Stimulated activated CD4-positive, alpha-beta T cell treated with anti-CD3 and anti-CD28 coated beads, Interleukin-2, amount 100 ng/mL, for 4 hours (primary cell): ENCODE results near the gene HRH2.

Experiments
- DNase-seq: peaks from one replicate; pipeline ENCODE4 v3.0.0-alpha.2; 2020; ENCODE audit warnings: low read depth

HRH2 gene

DNA sequence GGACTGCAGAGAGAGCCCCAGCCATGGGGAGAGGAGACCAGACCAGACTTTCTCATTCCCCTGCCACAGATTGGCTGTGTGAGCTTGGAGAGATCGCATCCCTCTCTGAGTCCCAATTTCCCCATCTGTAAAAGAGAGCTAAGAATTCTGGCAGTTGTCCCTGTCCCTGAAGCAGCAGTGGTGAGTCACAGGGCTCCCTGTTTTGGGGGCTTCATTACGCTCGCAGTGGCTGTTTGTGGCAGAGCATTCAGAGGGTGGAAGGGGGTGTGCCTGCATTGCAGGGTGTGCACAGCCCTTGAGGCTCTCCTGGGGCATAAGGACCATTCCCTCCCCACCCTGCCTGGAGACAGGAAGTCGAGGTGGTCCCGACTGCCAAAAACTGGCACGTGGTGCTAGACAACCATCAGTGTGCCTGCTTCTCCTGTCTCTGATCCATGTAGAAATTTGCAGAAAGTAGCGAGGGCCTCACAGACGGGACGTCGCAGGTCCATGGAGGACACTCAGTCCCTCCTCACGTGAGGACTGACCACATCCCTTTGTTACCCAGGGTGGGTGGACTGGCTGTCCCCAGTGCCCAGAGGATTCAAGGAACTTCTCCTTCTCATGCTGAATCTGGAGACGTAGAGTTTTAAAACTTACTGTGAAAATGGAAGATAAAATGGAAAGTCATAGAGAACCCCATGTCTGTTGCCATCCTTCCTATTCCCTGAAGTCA lies 35.3 kb downstream of the HRH2 start:
- no peak for DNase-seq

DNA sequence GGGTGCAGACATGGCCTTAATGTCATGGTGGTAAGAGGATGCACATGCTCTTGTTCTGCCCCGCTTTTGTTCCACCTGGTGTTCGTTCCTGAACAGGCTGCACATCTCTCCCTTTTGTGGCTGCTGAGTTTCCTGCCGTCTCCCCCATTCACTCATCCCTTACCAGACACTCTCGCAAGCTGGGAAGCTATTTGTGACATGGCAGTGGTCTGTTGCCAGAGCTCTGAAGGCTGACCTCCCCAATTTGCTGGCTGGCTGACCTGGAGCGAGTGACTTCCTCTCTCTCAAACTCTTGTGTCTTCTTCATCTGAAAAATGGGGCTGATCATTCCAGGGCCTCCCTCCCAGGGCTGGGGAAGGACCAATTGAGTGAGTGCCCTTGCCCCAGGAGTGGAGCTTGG lies 35.9 kb downstream of the HRH2 start:
- DNase-seq, result no peak

DNA sequence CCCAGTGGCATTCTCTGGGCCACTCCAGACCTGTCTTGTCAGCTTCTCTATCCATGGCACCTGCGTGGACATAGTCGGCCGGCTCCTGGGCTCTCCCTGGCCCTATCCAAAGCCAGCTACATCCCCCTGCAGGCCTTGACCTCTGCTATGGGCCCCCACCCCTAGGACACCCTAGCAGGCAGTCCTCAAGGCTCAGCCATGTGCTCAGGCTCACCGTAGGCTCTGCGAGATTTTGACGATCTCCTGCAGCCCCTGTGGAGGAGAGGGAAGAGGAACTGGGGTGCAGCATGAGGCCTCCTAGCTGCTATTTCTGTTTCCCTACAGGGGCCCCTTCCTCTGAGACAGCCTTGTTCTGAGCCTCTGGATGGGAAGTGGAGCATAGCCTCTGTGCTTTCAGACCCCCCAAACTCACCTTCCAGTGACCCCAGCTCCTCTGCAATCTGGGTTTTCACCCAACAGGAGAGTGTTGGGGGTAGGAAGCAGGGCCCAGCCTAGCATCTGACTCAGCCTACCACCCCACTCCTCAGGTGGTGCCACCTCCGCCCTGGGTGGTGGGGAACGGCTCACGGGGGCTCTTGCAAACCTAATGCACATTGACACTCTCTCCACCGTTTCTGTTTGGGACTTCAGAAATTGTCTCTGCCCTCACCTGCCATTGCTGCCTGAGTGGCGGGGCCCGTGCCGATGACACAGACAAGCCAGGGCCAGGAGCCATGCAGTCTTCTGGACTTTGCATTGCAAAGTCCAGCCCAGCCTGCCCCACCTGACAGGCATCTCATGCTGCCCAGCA lies 36.7 kb downstream of the HRH2 start:
- no peak for DNase-seq

DNA sequence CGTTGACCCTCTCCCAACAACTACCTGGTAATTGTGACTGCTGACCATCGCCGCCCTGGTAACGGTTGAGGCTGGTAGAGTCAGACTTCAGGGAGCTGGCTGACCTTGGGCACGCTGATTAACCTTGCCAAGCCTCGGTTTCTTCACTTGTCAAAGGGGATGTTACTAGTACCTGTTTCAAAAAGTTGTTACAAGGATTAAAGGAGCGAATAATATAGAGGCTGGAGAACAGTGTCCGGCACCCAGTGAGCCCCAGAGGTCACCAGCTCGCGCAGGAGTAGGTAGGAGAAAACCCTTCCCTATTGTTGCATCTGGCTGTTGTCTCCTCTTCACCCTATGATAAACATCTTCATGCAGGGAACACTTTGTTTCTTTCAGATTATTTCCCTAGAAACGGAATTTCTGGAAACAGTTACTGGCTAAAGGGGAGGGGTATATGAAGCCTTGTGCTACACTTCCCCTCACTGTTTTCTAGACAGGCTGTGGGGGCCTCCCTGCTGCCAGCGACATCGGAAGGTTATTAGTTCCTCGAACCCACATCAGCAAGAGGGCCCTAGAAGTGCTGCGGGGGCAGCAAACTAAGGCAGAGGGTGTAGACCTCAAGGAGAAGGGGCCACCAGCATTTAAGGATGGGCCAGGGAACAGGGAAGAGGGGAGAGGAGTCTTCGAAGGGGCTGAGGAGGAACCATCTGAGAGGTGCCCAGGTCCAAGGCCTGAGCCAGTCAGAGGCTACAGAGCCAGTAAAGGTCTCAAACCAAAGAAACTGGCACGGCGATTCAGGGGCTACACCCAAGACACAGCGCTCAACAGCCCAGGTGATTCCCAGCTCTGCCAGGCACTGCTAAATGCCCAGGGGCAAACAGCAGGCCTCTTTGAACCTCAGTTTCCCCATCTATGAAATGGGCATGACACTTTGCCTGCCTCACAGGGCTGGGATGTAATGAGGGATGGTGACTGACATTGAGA lies 37.6 kb downstream of the HRH2 start:
- no peak for DNase-seq

DNA sequence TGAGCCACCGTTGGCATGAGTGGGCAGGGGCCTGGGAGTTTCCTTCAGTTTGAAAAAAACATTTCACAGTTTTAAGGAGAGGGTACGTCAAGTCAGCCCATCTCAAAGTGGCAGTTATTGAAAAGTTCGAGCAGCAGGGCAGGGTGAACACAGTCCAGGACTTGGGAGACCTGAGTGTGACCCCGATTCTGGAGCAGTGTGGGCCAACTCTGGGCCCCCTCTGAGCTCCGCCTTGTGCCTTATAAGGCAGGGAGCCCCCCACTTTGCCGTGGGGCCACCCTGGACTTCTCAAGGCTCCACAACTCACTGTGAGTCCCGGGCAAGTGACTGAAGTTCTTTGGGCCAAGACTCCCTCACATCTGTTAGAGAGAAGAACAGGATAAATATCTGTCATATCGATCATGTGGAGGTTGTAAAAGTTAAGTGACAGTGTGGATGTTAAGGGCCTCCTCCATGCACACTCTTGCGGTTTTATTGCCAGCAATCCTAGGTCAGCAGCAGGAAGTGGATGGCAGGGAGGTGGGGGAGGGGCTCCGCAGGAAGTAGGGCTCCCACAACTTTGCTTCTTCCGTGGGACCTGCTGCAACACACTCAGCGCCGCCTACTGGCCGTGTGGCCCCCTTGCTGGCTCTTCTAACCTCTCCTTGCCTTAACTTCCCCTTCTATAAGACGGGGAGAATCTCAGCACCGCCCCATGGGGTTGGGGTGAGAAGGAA lies 38.4 kb downstream of the HRH2 start:
- DNase-seq, result peak; percentile 69

DNA sequence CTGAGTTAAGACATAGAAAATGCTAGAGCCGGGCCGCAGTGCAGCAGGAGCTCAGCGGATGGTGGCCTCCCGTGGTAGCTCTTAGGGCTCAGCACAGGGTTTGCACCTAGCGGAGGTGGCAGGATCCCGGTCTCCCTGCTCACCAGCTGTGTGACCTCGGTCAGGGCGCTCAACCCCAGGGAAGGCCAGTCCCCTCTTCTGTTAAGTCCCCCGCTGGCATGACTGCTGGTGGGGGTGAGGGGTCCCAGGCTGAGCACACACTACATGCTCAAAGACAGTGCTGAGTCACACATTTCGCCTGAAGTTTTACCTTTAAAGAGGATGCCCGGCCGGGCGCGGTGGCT lies 39.0 kb downstream of the HRH2 start:
- no peak for DNase-seq

DNA sequence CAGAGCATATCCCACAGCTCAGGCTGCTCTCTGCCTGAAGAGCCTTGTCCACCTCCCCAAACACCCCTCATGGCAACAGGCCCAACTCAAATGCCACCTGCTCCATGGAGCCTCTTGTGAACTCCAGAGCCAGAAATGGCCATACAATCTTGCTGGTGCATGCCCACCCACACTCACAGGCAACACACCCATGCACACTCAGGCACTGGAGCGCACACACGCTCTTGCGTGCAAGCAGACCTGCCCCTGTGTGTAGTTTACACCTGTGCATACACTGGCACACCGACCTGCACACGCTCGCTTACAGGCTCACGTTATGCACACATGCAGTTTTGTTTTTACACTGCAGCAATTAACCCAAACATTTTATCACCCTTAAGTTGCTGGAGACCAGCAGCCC lies 40.0 kb downstream of the HRH2 start:
- DNase-seq, result no peak

DNA sequence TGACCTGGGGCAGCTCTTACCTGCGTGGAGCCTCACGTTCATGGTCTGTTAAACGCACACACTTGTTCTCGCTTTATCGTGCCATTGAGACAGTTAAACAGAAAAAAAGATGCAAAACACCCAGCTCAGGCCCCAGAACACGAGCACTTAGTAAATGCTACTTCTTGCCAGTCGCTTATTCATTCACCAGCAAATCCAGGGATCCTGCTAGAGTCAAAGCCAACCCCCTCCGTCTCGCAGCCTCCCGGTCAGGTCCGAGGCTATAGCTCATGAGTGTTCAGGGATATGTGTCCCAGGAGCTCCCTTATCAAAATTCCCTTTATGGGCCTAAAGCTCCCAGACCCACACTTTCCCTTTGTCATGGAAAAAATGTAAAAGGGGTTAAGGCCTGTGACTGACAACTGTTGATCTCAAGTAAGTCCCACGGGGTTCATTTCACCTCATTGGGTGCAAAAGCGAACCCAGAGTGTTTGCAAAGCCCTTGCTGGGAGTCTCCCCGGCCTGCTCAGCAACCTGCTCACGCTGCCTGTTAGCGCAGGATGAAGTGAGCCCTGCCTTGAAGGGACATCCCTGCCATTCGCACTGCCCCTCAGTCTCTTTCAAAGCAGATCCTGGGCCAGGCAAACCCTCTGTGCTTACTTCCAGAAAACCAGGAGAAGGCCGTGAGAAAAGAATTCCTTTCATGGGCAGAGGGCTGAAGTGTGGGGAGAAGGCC lies 40.7 kb downstream of the HRH2 start:
- no peak for DNase-seq

DNA sequence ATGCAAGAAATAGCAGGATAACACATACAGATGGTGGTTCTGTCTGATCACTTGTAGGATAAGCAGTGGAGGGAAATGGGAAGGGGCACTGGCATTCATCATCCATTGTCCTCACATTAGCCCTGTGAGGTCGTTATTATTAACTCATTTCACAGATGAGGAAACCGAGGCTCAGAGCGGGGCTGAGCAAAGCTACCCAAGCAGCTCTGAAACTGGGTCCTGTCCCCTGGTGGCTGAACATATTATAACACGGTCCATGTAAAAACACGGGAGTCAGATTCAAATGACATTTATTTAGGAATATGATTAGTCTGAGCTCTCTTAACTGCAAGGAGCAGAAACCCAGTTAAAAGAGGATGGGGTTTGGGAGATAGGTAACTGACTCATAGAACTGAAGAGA lies 43.1 kb downstream of the HRH2 start:
- DNase-seq, result no peak

DNA sequence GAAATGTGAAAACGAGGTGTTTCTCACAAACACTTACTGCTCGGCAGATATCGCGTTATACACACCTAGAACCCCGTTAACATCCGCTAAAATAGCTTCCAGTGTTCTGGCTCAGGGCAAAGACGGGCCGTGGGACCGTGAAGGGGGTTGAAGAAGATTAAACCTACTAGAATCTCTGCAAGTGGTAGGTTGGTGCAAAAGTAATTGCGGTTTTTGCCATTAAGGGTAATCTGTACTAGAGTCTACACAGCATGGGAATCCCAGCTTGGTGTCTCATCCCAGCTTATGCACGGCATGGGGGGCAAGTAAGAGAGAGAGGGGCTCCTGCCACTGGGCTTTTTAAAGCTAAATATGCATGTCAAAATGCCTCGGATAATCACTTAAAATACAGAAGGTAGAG lies 43.9 kb downstream of the HRH2 start:
- DNase-seq, result no peak

DNA sequence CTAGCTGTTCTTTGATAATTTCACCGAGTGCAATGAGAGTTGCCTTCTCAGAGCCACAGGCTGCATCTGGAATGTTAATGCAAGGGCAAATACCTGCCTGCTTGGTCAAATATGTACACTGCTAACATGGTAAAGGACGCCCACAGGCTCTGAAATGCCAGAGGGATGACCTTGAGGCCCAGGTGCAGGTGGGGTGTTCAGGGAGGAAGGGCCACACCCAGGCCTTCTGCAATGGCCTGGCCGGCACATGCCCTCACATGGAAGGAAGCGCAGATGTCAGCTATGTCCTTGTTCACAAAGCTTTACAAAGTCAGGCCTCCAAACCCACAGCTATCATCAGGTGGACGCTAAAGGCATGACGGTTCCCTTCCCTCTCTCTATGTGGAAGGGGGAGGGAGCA lies 48.6 kb downstream of the HRH2 start:
- DNase-seq, result no peak

DNA sequence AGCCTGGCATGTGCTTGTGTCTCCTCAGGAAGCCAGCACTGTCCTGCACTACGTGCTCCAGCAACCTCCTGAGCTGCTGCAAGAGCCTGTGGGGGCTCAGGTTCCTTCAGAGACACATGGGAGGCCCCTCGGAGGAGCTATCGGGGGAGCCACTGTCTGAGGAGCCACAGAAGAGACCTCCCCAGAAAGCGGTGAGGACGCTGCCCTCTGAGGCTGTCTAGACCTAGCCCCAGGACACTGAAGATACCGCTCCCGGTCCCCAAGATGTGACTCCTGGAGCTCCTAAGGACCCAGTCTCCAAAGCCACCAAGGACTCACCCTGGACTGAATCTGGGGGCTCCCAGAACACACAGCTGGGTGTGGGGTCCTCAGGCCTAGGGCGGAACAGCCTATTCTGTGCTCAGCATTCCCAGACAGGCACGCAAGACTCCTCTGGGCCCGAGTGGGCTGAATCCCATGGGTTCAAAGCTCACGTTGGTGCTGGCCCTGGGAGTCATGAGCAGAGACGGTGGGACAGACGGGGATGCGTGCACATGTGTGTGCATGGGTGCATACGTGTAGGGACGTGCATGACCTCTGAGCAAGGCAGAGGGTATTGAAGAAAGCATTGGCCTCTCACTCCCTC lies 50.0 kb downstream of the HRH2 start:
- no peak for DNase-seq

DNA sequence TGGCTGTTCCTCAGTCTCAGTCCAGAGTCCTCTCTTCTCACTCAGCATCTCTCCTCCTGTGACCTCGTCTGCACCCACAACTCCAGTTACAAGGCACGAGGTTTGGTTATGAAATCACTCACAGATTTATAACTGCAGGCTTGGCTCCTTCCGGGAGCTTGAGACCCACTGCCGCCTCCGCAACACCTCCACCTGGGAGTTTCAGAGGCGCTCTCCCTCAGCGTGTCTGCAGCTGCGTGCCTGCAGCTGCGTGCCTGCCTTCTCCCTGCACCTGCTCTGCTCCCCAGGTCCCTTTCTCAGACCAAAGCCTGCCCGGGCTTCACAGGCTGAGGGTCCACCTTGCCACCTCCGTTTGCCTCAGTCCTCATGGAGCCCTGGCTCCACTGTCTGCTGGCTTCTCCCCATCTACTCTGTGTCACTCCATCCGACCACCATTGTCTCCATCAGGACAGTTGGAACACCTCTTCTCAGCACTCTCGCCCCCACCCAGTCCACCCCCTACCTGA lies 51.5 kb downstream of the HRH2 start:
- DNase-seq, result no peak

DNA sequence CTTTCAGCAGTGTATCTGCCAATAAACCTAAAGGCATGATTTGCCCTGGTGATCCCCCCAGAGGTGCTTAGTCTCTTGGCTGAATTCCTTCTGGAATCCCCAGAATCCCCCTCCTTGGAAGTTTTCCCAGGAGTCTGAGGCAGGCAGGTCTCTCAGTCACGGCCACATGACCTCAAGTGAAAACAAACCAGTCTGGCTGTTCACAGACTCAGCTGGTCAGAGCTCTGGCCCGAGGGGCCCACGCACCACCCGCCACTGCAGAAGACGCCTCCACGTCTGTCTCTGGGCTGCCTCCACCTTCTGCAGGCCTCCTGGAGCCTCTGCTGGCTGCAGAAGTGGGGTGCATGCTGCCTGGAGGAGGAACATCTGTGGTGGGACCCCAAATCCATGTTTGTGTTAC lies 52.5 kb downstream of the HRH2 start:
- no peak for DNase-seq

DNA sequence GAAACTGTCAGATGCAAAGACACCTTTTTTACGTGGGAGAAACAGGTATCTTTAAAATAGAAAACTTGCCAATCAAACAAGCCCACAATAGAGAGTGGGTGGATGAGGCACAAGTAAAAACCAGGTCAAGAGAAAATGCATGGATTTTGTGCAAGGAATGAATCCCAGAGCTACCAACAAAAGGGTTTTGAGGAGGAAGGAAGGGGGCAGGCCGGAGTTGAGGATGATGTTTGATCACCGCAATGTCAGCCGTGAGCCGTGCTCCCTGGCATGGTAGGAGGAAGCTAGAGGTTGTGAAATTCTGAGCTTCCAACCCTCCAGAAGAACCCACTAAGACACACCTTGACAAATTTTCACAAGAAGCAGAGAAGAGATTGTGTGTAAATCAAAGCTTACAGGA lies 53.2 kb downstream of the HRH2 start:
- DNase-seq, result no peak

DNA sequence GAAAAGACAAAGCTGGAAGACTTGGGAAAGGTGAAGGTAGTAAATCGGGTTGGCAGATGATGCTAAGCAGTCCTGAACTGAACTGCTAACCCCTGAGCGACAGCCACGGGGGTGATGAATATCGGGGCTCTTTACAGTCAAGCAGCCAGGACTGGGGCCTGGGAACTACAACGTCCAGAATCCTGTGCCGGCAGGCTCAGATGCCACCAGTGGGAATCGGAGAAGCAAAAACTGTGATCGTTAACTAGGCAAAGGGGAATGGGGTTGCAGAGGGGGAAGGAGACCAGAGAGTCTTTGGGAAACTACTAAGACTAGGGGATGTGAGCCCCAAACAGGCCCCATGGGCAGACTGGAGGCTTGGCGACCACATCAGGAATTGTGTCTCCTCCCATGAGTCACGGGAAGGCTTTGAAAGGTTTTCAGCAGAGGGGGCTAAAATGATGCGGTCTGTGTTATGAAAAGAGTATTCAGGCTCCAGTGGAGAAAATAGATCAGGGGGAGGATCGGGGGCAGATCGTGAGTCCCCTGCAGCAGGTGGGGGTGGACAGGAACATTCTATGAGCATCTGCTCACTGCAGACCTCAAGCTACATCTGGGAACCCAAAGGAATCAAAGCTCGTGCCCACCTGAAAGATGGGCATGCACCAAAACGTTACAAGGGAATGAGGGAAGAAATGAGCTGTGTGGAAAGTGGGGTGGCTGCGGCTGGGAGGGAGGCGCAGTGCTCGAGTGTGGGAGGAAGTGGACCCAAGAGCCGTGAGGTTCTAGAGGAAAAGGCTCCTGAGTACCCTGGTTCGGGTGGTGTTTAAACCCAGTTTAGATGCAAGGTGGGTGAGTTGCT lies 53.8 kb downstream of the HRH2 start:
- no peak for DNase-seq

DNA sequence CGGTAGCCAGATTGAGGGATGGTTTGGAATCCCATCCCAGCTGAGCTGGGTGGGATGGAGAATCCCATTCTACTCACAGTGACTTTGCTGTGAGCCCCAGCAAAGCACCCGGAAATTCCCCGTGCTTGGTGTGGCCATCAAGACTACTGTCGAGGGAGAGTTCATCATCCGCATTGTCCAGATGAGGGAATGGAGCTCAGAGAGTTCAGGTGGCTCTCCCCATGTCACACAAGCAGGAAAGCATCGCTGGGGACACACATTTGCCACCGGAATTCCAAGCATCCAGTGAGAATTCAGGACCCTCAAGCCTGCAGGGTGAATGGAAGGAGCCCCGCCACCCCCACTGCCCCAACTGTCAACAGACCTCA lies 54.4 kb downstream of the HRH2 start:
- no peak for DNase-seq

DNA sequence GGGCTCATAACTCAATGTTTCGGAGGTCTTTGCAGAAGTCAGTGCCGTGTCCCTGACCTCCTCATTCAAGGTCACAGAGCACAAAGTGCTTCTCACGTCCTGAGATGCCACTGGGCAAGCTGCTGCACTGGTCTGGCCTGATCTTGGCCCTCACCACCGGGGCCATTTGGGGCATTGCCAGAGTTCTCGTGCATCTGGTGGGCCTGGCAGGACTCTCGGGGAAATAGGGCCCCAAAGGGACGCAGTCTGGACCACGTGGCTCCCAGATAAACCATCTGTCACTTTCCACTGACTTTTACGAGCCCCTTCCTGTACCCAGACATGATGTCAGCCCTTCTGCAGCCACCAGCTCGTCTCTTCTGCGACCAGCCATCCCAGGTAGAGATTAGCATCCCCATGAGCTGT lies 54.8 kb downstream of the HRH2 start:
- DNase-seq, result no peak

DNA sequence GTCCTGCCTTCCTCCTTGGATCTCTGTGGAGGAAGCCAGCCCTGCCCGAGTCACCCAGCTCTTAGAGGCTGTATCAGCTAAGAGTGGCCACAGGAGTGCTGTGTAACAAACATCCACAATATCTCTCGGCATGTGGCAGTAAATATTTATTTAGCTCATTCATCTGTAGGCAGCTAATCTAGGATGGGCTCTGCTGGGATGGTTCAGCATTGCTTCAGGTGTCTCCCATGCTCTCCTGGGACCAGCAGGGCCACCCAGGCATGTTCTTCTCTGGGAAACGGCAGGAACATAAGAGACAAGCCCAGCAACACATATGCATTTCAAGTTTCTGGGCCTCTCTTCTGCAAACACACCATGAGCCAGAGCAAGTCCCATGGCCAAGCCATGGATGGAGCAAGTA lies 56.1 kb downstream of the HRH2 start:
- DNase-seq, result no peak
